Coronary artery (tissue), 2 donors: ENCODE measurements around the gene MOSPD2.

Experiments used
- DNase-seq: peaks from one replicate; pipeline ENCODE4 v3.0.0-alpha.2; 2017; ENCODE audit warnings: low spot score
- H3K27ac ChIP-seq, 2 donors: fragments of 200-600 bp; sonication (generic); one replicate each; pipeline ENCODE4 v1.5.1; 2016 to 2019
- H3K4me3 ChIP-seq: fragments of 200-600 bp; sonication (generic); 2 replicates; pipeline ENCODE4 v1.5.1; 2016; ENCODE audit warnings: mild to moderate bottlenecking, moderate library complexity
- CTCF ChIP-seq: fragments of 200-600 bp; sonication (generic); IDR thresholded peaks from one replicate; pipeline ENCODE4 v1.5.1; 2019; ENCODE audit warnings: antibody characterized with exemption

MOSPD2 gene

GRCh38 chrX:14902537-14902936 is 29.3 kb downstream of the MOSPD2 start:
- Histone ChIP-seq H3K4me3 (no peak overlapping the region), H3K27ac (no peak overlapping the region)
- DNase-seq = no peak

GRCh38 chrX:14903891-14904290 is 30.7 kb downstream of the MOSPD2 start:
- no peak overlapping the region for H3K4me3 ChIP-seq
- H3K27ac ChIP-seq = no peak overlapping the region
- DNase-seq = no peak
- no peak for TF ChIP-seq CTCF

More at GRCh38 chrX:14902537-14902936, 29.3 kb downstream of the MOSPD2 start:
- TF ChIP-seq CTCF = no peak

GRCh38 chrX:14913241-14913640 is 40.0 kb downstream of the MOSPD2 start:
- Histone ChIP-seq H3K4me3 (no peak overlapping the region), H3K27ac (no peak overlapping the region)
- no peak for TF ChIP-seq CTCF
- no peak for DNase-seq

GRCh38 chrX:14915596-14915995 is 42.4 kb downstream of the MOSPD2 start:
- DNase-seq = no peak
- Histone ChIP-seq H3K4me3 (no peak overlapping the region), H3K27ac (no peak overlapping the region)
- no peak for TF ChIP-seq CTCF

- H3K27ac ChIP-seq = no peak overlapping the region
- H3K4me3 ChIP-seq = no peak overlapping the region
- no peak for TF ChIP-seq CTCF
- DNase-seq = no peak
Measured at GRCh38 chrX:14916017-14916674, 42.9 kb downstream of the MOSPD2 start.

GRCh38 chrX:14919407-14919806 is 46.2 kb downstream of the MOSPD2 start:
- H3K27ac ChIP-seq = no peak overlapping the region
- no peak overlapping the region for H3K4me3 ChIP-seq
- DNase-seq = no peak
- no peak for TF ChIP-seq CTCF

GRCh38 chrX:14920196-14920595 is 47.0 kb downstream of the MOSPD2 start:
- no peak for TF ChIP-seq CTCF
- Histone ChIP-seq H3K4me3 (no peak overlapping the region), H3K27ac (no peak overlapping the region)
- DNase-seq = no peak
